Neutrophil (primary cell): ENCODE data around the gene TUBD1.
"Not testable (repeated sequence)": the region's sequence is repeated elsewhere in the genome, so short reads cannot be mapped to it uniquely, and the experiment has no call there.

Experiments
- H3K27ac ChIP-seq: fragments of 200-600 bp; sonication (generic); 2 replicates; pipeline ENCODE4 v1.5.1; 2016; ENCODE audit warnings: mild to moderate bottlenecking, moderate library complexity
- H3K27me3 ChIP-seq: fragments of 200-600 bp; sonication (generic); 2 replicates; pipeline ENCODE4 v1.6.0; 2016; ENCODE audit warnings: mild to moderate bottlenecking
- H3K36me3 ChIP-seq: fragments of 200-600 bp; sonication (generic); 2 replicates; pipeline ENCODE4 v1.5.1; 2017
- H3K4me1 ChIP-seq, 2 experiments: fragments of 200-600 bp in 1 of 2; sonication (generic) in 1 of 2; 1 replicate in 1 of 2; 2 replicates in 1 of 2; pipeline versions ENCODE4 v1.5.1 to v1.6.1; 2013 to 2016; ENCODE audit warnings: low read depth in 1 of 2, low read length in 1 of 2, mild to moderate bottlenecking in 1 of 2, moderate library complexity in 1 of 2; ENCODE audit not compliant: control insufficient read depth in 1 of 2, insufficient read depth in 1 of 2
- H3K4me3 ChIP-seq, 2 experiments: fragments of 200-600 bp in 1 of 2; sonication (generic) in 1 of 2; 1 replicate in 1 of 2; 2 replicates in 1 of 2; pipeline ENCODE4 v1.5.1; 2013 to 2016; ENCODE audit warnings: low read depth in 1 of 2, low read length in 1 of 2, mild to moderate bottlenecking in 1 of 2, moderate library complexity in 1 of 2
- H3K9me3 ChIP-seq: fragments of 200-600 bp; sonication (generic); 2 replicates; pipeline ENCODE4 v1.5.1; 2016
- TF ChIP-seq, protein P1 (sequence below): fragments of 200-600 bp; sonication (generic); IDR thresholded peaks from 2 replicates; pipeline ENCODE4 v1.5.1; 2016; ENCODE audit warnings: antibody characterized with exemption

TUBD1 gene

DNA sequence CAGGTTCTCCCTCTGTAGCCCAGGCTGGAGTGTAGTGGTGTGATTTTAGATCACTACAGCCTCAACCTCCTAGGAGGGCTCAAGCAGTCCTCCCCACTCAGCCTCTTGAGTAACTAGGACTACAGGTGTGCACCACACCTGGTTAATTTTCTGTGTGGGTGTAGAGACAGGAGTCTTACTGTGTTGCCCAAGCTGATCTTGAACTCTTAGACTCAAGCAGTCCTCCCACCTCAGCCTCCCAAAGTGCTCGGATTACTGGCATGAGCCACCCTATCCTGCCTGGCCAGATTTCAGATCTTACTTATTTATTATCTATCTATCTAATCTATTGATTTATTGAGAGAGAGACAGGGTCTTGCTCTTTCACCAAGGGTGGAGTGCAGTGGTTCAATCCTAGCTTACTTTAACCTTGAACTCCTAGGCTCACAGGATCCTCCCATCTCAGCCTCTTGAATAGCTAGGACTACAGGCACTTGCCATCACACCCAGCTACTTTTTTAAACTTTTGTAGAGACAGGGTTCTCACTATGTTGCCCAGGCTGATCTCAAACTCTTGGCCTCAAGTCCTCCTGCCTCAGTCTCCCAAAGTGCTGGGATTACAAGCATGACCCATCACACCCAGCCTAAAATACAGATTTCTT, 61.8 kb downstream of the TUBD1 start:
- Histone ChIP-seq H3K4me1 (peaks cover 12 to 14% of the 10 kb centered on the region in 2 experiments), H3K27me3 (no peaks in the 10 kb centered on the region), H3K36me3 (peaks cover 69% of the 10 kb centered on the region), H3K9me3 (no peaks in the 10 kb centered on the region), H3K4me3 (no peak overlapping the region), H3K27ac (peak overlapping the region; percentile 14)
- TF ChIP-seq, protein P1, sequence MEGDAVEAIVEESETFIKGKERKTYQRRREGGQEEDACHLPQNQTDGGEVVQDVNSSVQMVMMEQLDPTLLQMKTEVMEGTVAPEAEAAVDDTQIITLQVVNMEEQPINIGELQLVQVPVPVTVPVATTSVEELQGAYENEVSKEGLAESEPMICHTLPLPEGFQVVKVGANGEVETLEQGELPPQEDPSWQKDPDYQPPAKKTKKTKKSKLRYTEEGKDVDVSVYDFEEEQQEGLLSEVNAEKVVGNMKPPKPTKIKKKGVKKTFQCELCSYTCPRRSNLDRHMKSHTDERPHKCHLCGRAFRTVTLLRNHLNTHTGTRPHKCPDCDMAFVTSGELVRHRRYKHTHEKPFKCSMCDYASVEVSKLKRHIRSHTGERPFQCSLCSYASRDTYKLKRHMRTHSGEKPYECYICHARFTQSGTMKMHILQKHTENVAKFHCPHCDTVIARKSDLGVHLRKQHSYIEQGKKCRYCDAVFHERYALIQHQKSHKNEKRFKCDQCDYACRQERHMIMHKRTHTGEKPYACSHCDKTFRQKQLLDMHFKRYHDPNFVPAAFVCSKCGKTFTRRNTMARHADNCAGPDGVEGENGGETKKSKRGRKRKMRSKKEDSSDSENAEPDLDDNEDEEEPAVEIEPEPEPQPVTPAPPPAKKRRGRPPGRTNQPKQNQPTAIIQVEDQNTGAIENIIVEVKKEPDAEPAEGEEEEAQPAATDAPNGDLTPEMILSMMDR = no peak

DNA sequence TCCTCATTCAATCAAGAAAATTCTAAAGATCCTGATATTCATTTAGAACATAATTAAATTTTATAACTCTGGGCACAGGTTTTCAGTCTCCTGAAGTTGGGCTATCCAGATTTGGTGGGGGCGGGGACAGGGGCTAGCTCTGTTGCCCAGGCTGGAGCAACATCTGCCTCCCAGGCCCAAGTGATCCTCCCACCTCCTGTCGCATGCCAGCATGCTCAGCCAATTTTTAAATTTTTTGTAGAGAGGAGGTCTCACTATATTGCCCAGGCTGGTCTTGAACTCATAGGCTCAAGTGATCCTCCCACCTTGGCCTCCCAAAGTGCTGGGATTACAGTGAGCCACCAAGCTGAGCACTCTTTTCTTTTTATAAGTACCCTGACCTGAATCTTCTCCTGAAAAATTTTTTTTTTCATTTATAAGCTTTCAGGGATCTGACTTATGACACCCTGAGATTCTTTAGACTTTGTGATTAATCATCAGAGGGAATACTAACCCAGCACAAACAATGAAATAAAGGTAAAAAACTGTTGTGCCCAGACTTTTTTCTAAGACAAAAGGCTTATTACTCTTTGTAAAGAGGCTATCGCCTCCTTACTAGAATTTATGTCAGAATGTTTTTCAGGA, 62.6 kb downstream of the TUBD1 start:
- Histone ChIP-seq H3K4me1 (peaks cover 12 to 14% of the 10 kb centered on the region in 2 experiments), H3K27ac (peak overlapping the region; percentile 14), H3K4me3 (no peak overlapping the region), H3K36me3 (peaks cover 73% of the 10 kb centered on the region), H3K27me3 (no peaks in the 10 kb centered on the region), H3K9me3 (no peaks in the 10 kb centered on the region)
- TF ChIP-seq, protein P1 = no peak

DNA sequence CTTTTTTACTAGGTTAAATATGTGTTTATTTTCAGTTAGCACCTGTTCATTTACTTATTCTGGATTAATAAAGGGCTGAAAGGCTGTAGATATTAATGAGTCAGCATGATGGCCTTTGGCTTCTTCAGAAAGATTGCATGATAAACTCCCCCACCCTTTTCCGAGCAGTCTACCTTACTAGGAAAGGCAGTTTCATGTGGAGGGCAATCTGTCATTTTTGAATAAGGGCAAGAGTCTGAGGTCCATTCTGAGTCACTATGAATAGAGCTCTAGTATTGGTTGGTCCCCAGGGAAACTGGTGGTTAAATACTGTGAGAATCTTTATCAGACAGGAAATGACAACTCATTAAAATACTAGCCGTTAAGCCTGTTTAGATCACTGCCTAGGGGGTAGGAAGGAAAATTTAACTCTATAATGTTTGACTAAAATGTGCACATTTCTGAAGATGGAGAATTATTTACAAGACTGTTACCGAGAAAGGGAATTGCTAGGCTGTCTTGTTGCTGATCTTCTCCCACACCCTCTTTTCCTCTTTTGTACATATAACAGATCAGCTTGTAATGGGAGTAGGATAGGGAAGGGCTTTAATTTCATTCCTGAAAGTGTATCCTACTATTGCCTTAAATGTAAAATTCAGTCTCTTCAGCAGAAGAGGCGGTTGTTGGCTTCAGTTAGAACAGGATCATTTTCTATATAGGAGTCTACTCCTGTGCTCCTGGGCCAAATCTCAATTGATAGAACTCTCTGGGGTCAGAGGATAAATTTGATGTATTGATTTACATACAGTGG, 63.3 kb downstream of the TUBD1 start:
- H3K4me1 ChIP-seq = peaks cover 12 to 14% of the 10 kb centered on the region in 2 experiments
- H3K4me3 ChIP-seq = no peak overlapping the region
- TF ChIP-seq, protein P1 = no peak
- H3K9me3 ChIP-seq = no peaks in the 10 kb centered on the region
- no peaks in the 10 kb centered on the region for H3K27me3 ChIP-seq
- H3K27ac ChIP-seq = peak overlapping the region; percentile 11
- peaks cover 68% of the 10 kb centered on the region for H3K36me3 ChIP-seq

DNA sequence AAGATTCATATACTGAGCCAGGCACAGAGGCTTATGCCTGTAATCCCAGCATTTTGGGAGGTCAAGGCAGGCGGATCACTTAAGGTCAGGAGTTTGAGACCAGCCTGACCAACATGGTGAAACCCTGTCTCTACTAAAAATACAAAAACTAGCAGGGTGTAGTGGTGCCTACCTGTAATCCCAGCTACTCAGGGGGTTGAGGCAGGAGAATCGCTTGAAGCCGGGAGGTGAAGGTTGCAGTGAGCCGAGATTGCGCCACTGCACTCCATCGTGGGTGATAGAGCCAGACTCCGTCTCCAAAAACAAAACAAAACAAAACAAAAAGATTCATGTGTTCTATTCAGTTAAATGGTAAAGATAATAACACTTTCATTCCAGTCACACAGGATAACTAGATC, 63.9 kb downstream of the TUBD1 start:
- H3K4me3 ChIP-seq, H3K27me3 ChIP-seq, H3K9me3 ChIP-seq: not testable (repeated sequence)
- Histone ChIP-seq H3K36me3 (peaks cover 66% of the 10 kb centered on the region), H3K27ac (peak overlapping the region; percentile 11), H3K4me1 (peaks cover 12 to 14% of the 10 kb centered on the region in 2 experiments)

DNA sequence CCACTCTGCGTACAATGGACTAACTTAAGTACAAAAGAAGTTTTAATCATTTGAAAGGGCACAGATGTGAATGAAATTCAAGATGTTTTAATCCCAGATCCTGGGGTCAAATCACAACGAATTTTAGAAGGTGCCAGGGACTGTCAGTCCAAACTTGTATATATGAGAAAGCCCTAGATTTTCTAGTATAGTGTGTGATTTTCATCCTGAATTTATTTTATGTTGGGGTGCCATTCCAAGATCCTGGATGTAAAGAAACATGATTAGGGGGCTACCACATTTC, 64.3 kb downstream of the TUBD1 start:
- H3K27ac ChIP-seq = peak overlapping the region; percentile 11
- H3K27me3 ChIP-seq = no peaks in the 10 kb centered on the region
- no peaks in the 10 kb centered on the region for H3K9me3 ChIP-seq
- H3K4me3 ChIP-seq = no peak overlapping the region
- TF ChIP-seq, protein P1 = no peak
- H3K4me1 ChIP-seq = peaks cover 12 to 14% of the 10 kb centered on the region in 2 experiments
- H3K36me3 ChIP-seq = peaks cover 66% of the 10 kb centered on the region
